GM18907 (cell line): ENCODE data around the gene AMIGO1.
"Not testable (repeated sequence)": the region's sequence is repeated elsewhere in the genome, so short reads cannot be mapped to it uniquely, and the experiment has no call there.

Experiments
- ATAC-seq: cut with Tn5 transposase; IDR thresholded peaks from one replicate; pipeline ENCODE4 v1.9.1; 2021; ENCODE audit warnings: mild to moderate bottlenecking, moderate library complexity; ENCODE audit not compliant: unreplicated experiment

The AMIGO1 gene

DNA sequence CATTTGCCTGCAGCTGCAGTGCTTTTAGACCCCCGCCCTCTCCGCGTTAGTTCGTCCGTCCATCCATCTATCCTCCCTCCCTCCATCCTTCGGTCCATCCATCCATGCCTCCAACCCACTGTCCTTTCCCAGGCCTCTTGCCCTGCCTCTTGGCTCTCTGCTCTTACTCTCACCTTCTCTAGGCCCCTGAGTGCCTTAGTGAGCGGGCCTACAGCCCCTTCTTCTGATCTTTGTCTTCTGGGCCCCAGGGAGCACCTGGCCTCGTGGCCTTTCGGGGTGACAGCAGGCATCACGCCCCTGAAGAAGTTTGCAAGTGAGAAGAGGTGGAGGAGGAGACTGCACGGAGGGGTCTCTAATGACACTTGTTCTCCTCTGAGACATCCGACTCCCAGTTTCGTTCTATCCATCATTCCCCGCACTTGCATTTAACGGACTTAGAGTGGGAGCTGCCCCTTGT lies 25.0 kb downstream of the AMIGO1 start:
- ATAC-seq, result no peak

DNA sequence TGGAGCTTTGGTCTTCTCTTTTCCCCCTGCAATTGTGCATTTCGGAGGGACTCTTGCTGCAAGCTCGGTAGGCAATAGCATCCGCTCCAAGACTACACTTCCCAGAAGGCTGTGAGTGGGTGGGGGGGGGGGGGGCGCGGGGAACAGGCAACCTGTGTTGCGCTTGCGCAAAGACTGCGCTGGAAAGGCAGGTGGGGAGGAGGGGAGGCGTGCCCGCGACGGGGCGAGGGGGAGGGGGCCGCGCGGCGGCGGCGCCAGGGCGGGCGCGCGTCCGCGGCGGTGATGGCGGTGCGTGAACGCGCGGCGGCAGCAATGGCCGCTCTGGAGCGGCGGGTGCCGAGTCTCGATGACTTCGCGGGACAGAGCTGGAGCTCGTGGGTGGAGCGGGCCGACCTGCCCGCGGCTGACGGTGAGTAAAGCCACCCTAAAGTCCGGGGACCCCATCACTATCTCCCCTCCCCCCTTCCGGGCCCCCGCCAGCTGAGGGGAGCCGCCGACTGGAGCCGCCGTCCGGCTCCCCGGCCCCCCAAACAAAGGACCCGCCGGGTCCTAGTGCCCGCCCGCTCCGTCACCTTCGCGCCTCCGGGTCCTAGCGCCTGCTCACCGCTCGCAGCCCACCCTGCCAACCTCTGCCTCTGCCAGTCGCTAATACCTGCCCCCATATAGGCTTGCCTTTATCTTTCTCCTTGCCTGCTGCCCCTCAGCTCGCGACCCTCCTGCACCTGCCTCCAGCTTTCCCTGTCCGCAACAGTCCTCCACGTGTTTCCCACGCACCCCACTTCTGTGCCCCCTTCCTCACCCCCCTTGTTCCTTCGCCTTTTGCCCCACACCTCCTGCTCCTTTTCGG lies 25.6 kb downstream of the AMIGO1 start, which contains the start of gene ATXN7L2:
TSS of gene ATXN7L2 (plus strand) at position 234 of the 847 bp plus-strand sequence. CDS start at position 283, 49 bp downstream.
- ATAC-seq, result peak; percentile 76

DNA sequence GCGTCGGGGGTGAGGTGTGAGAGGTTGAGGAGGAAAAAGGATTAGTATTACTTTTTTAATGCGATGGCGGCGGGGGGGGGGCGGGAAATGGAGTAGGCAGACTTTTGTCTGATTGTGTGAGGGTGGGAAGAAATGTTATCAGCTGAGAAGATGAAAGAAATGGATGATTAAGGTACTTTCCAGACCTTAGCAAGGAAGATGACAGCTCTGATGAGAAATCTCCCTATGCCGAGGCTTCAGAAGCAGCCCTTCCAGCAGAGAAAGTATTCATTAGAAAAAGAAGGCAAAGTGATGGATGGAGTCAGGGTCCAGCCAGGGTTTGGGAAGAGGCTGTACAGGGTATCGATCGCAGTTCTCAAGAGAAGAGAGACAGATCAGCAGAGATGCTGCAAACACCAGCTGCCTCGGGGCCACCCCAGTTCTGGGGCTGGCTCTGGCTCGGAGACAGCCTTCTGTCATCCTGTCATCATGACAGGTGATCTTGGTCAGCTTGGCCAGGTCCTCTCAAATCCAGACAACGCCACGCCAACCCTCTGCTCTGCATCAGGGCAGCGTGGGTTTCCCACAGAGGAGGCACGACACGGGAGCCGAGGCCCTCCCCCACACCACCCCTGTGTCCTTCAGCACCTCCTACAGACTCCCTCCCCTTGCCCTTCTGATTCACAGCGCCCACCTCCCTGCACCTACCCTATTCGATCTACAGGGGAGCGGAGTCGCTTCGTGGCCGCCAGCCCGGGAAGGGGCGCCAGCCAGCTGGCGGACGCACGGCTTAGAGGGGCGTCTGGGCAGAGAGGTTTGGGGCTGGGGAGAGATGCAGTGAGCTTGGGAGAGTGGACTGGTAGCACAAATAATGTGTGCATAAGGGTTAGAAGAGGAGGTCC lies 26.5 kb downstream of the AMIGO1 start:
- peak; percentile 14 for ATAC-seq

DNA sequence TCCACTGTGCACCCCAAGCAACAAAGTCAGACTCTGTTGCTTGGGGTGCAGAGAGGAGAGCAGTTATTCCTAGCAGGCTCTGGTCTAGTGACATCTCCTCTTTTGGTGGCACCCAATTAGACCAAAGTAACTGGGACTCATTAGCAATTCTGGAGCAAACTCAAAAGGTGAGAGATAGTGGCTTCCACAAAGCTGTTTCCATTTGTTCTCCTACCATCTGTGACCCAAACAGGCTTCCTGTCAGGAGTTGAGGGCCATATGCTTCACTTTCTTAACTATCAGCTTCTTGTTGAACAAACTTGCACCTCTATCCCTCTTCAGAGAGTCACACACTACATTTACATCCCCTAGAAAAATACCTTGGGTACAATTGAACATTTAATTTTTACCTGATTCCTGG lies 27.3 kb downstream of the AMIGO1 start:
- ATAC-seq, result no peak

DNA sequence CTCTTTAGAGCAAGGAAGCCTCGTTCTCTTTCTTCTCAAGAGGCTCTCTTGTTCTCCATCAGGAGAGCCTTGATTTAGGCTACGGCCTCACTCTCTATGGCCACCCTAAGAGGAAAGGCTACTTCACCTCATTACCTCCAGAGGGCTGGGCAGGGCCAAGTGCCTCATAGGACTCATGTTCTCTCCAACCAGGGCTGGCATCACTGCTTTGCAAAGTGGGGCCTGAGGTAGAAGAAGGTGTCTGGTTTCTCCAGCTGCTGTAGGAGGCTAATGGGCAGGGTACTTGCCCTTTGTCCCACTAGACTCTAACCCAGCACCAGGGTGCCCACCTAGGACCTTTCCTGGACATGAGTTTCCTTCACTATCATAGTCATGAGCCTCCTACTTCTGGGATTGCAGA lies 27.9 kb downstream of the AMIGO1 start:
- no peak for ATAC-seq

DNA sequence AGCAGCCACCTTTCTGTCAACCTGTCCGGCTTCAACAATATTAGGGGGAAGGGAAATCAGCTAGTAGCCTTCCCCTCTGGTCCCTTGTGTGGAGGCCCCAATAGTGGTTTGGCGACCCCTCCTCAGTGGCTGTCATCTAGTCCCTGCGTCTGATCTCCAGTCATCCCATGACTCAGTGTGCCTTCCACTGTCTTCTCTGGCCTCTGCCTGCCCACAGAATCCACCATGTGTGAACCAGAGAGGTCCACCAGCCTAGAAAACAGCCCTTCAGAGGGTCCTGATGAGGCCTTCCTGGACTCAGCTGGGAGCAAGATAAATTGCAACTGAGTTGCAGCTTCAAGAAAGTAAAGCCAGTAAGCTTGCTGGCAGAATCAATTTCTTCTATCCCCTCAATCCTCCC lies 29.6 kb downstream of the AMIGO1 start:
- no peak for ATAC-seq

DNA sequence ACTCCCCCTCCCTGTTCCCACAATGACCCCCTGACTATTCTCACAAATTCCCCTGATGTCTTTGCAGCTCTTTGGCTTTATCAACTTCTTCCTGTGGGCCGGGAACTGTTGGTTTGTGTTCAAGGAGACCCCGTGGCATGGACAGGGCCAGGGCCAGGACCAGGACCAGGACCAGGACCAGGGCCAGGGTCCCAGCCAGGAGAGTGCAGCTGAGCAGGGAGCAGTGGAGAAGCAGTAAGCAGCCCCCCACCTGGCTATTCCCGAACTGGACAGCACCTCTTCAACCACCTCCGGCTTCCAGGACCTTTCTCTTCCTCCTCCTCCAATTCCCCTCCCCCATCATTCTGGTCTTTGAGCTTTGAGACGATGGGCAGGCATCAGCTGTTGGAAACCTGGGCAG lies 30.2 kb downstream of the AMIGO1 start:
- no peak for ATAC-seq

DNA sequence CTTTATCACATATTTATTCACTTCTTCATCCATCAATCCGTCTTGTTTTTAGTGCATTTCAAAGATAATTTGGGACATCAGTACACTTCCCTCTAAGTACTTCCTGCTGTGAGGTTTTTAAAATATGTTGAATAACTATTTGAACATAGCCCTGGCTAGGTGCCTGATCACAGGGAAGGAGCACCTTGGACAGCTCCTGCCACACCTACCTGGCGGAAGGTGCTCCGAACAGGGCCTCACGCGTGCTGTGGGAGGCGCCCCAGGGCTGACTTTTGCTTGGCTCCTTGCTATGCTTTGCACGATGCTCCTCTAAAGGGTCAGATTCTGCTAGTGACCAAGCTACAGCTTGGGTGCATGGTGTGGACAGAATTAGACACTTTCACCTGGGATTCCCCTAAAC lies 30.7 kb downstream of the AMIGO1 start:
- ATAC-seq, result no peak

DNA sequence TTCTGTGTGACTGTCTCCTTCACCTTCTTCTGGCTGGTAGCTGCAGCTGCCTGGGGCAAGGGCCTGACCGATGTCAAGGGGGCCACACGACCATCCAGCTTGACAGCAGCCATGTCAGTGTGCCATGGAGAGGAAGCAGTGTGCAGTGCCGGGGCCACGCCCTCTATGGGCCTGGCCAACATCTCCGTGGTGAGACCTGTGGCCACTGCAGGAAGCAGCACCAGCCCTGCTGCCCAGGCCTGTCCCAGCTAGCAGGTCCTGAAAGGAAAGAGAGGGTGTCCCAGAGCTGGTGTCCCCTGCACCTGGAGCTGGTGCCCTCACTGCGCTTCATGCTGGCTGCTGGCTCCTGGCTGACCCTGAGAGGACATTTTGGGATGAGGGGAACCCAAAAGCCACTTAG lies 31.7 kb downstream of the AMIGO1 start:
- no peak for ATAC-seq

DNA sequence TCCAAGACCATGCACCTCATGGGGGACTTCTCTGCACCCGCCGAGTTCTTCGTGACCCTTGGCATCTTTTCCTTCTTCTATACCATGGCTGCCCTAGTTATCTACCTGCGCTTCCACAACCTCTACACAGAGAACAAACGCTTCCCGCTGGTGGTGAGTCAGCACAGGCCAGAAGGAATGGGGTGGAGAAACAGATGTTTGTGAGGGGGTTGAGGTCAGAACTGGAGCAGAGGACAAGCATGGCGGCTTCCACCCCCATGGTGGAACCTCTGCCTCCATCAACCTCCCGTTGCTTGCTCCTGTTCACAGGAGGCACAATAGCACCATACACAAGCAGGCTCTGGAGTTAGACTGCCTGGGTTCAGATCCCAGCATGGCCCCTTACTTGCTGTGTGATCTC lies 32.7 kb downstream of the AMIGO1 start:
- ATAC-seq, result no peak

DNA sequence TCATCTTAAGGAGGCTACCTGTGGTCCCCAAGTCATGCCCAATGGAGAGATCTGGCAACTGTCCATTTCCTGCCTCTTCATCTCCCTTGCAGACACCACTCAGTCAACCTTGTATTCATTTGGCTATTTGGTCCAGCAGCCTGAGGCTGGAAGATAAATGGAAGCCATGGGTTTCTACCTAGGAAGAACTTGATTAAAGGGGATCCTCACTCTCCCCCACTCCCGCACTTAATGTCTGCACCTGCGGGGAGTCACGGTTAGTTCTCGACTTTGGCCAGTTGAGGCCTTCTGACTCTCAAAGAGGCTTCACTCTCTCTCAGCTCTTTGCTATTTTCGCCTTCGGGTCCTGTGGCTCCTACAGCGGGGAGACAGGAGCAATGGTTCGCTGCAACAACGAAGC lies 34.3 kb downstream of the AMIGO1 start:
- ATAC-seq, result no peak

DNA sequence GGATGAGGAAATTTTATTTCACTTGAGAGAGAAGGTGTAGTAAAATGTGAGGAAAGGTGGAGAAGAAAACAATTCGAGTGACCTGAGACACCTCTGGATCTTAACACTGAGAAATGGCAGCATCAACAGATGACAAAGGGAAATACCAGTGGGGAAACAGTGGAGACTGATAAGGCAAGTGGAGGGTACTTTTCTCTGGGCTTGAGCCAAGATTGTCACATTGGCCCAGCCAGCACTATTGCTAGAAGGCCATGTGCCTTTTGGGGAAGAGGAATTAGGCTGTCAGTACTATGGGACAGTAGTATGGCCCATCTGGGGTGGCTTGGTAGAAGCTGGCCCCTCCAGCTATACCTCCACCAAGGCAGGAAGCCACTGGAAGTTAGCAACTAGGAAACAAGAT lies 34.8 kb downstream of the AMIGO1 start:
- ATAC-seq, result no peak

DNA sequence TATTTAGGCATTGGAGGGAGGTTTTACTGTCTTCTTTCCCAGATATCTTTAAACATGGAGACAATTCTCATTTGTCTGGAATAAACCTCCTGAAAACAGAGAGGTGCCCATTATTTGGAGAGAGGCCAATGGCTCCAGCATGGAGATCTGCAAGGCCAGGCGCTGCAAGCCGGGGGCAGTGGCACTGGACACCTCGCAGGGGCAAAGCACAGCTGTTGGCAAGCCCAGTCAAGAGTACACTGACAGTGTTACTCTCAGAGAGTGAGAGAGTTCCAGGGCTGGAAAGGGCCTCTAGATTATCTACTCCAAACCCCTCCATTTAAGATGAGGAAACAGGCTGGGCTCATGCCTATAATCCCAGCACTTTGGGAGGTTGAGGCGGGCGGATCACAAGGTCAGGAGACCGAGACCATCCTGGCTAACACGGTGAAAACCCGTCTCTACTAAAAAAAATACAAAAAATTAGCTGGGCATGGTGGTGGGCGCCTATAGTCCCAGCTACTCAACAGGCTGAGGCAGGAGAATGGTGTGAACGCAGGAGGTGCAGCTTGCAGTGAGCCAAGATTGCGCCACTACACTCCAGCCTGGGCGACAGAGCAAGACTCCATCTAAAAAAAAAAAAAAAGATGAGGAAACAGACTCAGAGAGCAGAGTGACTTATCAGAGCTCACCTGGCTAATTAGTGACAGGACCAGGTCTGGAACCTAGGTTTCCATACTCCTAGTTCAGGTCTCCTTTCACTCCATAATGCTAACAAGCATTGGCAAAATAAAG lies 36.1 kb downstream of the AMIGO1 start:
- not testable (repeated sequence) for ATAC-seq

DNA sequence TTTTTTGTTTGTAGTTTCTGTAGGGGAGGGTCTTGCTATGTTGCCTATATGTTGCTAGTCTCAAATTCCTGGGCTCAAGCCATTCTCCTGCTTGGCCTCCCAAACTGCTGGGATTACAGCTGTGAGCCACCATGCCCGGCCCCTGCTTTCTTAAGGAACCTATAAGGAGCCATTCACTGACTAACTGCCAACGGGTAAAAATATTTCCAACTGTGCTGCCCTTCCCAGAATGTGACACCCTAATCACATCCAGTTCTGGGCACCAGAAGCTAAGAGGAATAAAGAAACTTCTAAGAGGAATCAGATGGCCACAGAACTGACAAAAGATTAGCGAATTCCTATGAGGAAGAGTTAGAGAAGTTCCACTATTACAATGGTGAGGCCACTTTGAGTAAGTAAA lies 36.7 kb downstream of the AMIGO1 start:
- ATAC-seq, result no peak

DNA sequence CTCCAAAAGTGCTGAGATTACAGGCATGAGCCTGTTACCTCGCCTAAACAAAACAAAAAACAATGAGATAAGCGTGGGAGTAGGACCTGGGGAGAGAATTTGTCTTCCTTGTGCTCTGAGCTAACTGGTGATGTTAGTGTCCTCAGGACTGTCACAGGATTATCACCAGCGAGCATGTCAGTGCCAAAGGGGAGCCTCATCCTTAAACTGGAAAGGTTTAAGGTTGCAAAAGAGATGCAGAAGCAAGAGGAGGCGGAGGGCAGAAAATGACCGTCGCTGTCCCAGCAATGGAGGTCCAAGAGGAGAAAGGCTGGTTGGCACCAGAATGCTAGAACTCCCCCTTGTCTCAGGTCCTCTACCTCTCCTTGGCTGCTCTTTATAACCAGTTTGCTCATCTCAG lies 39.3 kb downstream of the AMIGO1 start:
- ATAC-seq, result no peak

DNA sequence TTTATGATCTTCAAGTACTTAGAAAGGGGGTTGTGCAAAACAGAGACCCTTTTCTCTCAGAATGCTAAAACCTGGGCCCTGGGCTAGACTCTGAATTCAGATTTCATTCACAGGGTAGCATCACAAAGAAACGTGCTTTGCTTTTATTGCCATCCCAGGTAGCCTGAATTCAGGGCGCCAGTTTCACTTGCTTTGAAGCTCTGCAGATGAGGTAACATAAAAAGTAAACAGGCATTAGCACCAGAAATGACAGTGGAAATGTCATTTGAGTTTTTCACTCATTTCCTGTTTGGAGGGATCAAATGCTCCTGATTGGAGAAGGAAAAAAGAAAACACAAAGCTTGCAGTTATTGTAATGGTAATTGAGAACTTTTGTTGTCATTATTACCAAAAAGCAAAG lies 40.6 kb downstream of the AMIGO1 start:
- no peak for ATAC-seq

DNA sequence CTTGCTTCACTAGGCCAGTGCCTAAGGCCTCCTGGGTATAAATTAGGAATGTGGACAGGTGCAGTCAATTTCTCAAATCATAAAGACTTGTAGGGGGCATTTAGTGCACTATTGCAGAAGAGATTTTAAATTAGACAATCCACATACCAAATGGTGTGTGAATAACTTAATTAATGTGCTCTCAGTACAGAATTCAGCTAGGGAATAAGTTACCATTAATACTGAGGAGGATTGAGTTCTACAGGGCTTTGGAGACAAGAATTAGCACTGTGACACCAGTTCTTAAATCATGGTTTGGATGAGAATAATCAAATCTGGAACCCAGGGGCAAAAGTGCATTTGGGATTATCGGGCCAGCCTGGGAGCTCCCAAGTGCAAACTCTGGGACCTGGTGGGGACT lies 41.5 kb downstream of the AMIGO1 start:
- no peak for ATAC-seq

DNA sequence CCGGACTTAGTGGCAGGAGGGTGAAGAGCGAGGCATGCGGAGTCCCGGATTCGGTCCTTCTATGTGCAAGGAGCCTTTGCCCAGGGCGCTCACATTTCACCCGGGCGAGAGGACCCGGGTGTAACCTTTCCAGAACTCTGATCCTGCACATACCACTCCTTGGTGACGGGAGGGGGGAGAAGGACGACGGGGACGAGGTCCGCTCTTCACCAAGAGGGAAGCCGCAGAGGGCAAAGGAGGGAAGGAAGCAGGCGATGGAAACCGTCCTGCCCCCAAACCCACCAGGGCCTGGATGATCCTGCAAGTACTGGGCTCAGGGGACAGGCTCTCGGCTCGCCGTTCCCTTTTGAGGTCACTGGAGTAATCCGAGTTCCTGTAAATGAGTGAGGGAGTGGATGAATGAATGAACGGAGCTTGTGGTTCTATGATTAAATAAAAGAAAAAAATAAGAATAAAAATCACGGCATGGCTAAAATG lies 42.2 kb downstream of the AMIGO1 start:
- ATAC-seq, result no peak

DNA sequence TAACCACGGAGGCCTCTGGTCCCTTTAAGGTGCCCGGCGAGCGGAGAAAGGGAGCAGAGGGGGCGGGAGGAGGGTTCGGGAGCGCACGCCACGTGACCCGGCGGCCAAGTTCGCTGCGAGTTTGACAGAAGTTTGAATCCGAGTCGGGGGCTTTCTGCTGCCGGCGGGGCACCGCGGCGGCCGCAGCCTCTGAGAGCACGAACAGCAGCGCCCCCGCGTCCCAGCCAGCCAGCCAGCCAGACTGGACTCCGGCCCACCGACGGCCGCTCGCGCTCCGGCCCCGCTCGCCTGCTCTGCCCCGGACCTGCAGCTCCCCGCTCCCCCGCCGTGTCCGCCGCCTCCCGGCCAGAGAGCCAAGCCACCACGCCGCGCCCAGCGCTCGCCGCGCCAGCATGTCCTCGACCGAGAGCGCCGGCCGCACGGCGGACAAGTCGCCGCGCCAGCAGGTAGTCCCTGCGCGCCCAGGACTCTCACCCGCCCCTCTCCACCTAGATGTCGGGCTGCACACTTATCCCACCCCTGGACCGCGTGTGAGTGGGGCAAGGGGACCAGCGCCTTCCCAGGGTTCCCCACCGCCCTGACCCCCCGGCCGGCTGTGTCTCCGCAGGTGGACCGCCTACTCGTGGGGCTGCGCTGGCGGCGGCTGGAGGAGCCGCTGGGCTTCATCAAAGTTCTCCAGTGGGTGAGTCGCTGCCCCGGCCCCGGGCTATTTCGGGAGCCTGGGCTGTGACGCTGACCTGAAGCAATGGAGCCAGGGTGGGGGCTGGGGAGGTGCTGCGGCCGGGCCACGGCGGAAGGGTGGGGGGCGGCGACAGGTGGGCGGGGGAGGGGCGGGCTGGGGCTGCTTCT lies 42.9 kb downstream of the AMIGO1 start, which contains the start of gene SYPL2:
TSS of gene SYPL2 (plus strand) at position 95 of the 849 bp plus-strand sequence. CDS start at position 393, 298 bp downstream.
- no peak for ATAC-seq

DNA sequence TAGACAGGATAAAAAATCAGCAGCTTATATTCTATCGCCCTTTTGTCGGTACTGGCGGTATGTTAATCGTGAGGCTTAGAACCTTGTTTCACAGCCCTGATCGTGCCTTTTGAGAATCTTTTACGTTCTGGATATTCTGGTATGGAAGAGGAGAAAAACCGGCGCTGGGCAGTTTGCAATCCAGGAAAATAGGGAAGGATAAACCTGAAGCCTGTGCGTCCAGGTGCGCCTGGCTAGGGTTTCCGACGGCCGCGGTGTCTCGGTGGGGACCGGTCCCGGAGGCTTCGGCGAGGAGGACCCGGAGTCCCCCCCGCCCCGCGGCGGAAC lies 43.4 kb downstream of the AMIGO1 start:
- no peak for ATAC-seq
